A549 (cell line): ENCODE data around the gene TMEM222. TPM values are rescaled to one million over a fixed set of nuclear protein-coding genes. Genes with fewer than 3 reads are reported as not detected.

Experiments used
- ATAC-seq, 2 experiments: fragments of 200-7000 bp in 1 of 2; fragments of >200 bp in 1 of 2; cut with Nextera tagmentation in 1 of 2; cut with Tn5 transposase in 1 of 2; 3 replicates each; pipeline versions ENCODE4 v1.8.0 to v1.9.1; 2018 to 2020; ENCODE audit warnings: mild to moderate bottlenecking in 1 of 2, moderate library complexity in 1 of 2
- CTCF ChIA-PET: fragments of 300-600 bp; sonication (Branson Sonifier 250); formaldehyde crosslinking; extraction: SDS; loops from one replicate; lab custom pipeline; 2021; ENCODE audit warnings: antibody characterized with exemption, inconsistent platforms; lab: Yijun Ruan, JAX
- POLR2A ChIA-PET: fragments of 350-600 bp; formaldehyde crosslinking; extraction: SDS; loops from one replicate; lab custom pipeline; 2021; ENCODE audit warnings: antibody characterized with exemption, inconsistent platforms; lab: Yijun Ruan, JAX
- DNase-seq, 2 experiments: peaks; one replicate each; pipeline versions ENCODE4 v3.0.0 to v3.0.0-alpha.2; 2011 to 2016; ENCODE audit warnings: low read depth in 1 of 2, low spot score in 1 of 2
- FAIRE-seq: peaks from 2 replicates; lab custom pipeline; 2011; peaks lifted over from hg19 to GRCh38; lab: Jason Lieb, UNC
- H3K27ac ChIP-seq, 2 experiments: fragments of >200 bp; sonication (Bioruptor Twin); formaldehyde crosslinking; 3 replicates each; pipeline ENCODE4 v1.5.1; 2016 to 2017
- H3K4me1 ChIP-seq: fragments of >200 bp; sonication (Bioruptor Twin); formaldehyde crosslinking; 3 replicates; pipeline ENCODE4 v1.6.1; 2016
- H3K4me2 ChIP-seq: fragments of >200 bp; sonication (Bioruptor Twin); formaldehyde crosslinking; 3 replicates; pipeline ENCODE4 v1.6.1; 2016
- H3K4me3 ChIP-seq: fragments of >200 bp; sonication (Bioruptor Twin); formaldehyde crosslinking; 3 replicates; pipeline ENCODE4 v1.5.1; 2016
- H3K9me3 ChIP-seq: fragments of >200 bp; sonication (Bioruptor Twin); formaldehyde crosslinking; 3 replicates; pipeline ENCODE4 v1.6.1; 2016
- BHLHE40 ChIP-seq: IDR thresholded peaks from 2 replicates; pipeline ENCODE4 v1.6.1; 2012; ENCODE audit warnings: low read depth, low read length, inconsistent platforms
- CBX2 ChIP-seq: fragments of 200-600 bp; sonication (generic); IDR thresholded peaks from 2 replicates; pipeline ENCODE4 v1.6.1; 2016; ENCODE audit warnings: low read depth, mild to moderate bottlenecking, borderline replicate concordance
- CEBPB ChIP-seq, 2 experiments: fragments of >200 bp in 1 of 2; sonication (Bioruptor Twin) in 1 of 2; formaldehyde crosslinking in 1 of 2; IDR thresholded peaks; 2 replicates each; pipeline ENCODE4 v1.6.1; 2012 to 2016
- EHF ChIP-seq: fragments of 250-450 bp; sonication (Bioruptor Pico); IDR thresholded peaks from 2 replicates; pipeline ENCODE4 v1.5.0; 2020; ENCODE audit warnings: mild to moderate bottlenecking
- EHMT2 ChIP-seq: fragments of 200-600 bp; sonication (generic); IDR thresholded peaks from 2 replicates; pipeline ENCODE4 v1.6.1; 2016; ENCODE audit warnings: antibody characterized with exemption, low read depth, mild to moderate bottlenecking, moderate library complexity
- EP300 ChIP-seq, 2 experiments: fragments of >200 bp; sonication (Bioruptor Twin); formaldehyde crosslinking; IDR thresholded peaks; 2 replicates in 1 of 2; 3 replicates in 1 of 2; pipeline ENCODE4 v1.6.1; 2016 to 2017
- FOXS1 ChIP-seq: fragments of 250-450 bp; sonication (Bioruptor Pico); IDR thresholded peaks from 2 replicates; pipeline ENCODE4 v1.5.0; 2020; ENCODE audit warnings: mild to moderate bottlenecking, moderate library complexity
- GATA3 ChIP-seq: IDR thresholded peaks from 2 replicates; pipeline ENCODE4 v1.6.1; 2012; ENCODE audit warnings: borderline replicate concordance
- HEYL ChIP-seq: fragments of 250-450 bp; sonication (Bioruptor Pico); IDR thresholded peaks from 2 replicates; pipeline ENCODE4 v1.8.0; 2021; ENCODE audit warnings: mild to moderate bottlenecking, moderate library complexity
- HMGXB4 ChIP-seq: fragments of 250-450 bp; sonication (Bioruptor Pico); IDR thresholded peaks from 2 replicates; pipeline ENCODE4 v1.5.0; 2021; ENCODE audit warnings: mild to moderate bottlenecking, moderate library complexity, borderline replicate concordance
- HOXB13 ChIP-seq: fragments of 250-450 bp; sonication (Bioruptor Pico); IDR thresholded peaks from 2 replicates; pipeline ENCODE4 v1.5.0; 2020; ENCODE audit warnings: low read depth, mild to moderate bottlenecking, moderate library complexity
- HOXB5 ChIP-seq: fragments of 250-450 bp; sonication (Bioruptor Pico); IDR thresholded peaks from 2 replicates; pipeline ENCODE4 v1.5.0; 2020; ENCODE audit warnings: mild to moderate bottlenecking, moderate library complexity
- JUN ChIP-seq, 2 experiments: fragments of >200 bp; sonication (Bioruptor Twin); formaldehyde crosslinking; IDR thresholded peaks; 2 replicates in 1 of 2; 3 replicates in 1 of 2; pipeline ENCODE4 v1.6.1; 2016 to 2017
- JUNB ChIP-seq: fragments of >200 bp; sonication (Bioruptor Twin); formaldehyde crosslinking; IDR thresholded peaks from 2 replicates; pipeline ENCODE4 v1.6.1; 2016
- MAFK ChIP-seq: fragments of 450-650 bp; IDR thresholded peaks from 2 replicates; pipeline ENCODE4 v1.6.1; 2014; ENCODE audit not compliant: partially characterized antibody
- MAZ ChIP-seq: fragments of 150-350 bp; IDR thresholded peaks from 2 replicates; pipeline ENCODE4 v1.6.1; 2014; ENCODE audit warnings: antibody characterized with exemption, low read depth, low read length, borderline replicate concordance
- NFE2L2 ChIP-seq: fragments of 150-350 bp; conservative IDR thresholded peaks from 2 replicates; pipeline ENCODE4 v1.6.1; 2014; ENCODE audit warnings: low read length
- NPAS2 ChIP-seq: fragments of 250-450 bp; sonication (Bioruptor Pico); IDR thresholded peaks from 2 replicates; pipeline ENCODE4 v1.8.0; 2022; ENCODE audit warnings: mild to moderate bottlenecking, moderate library complexity, borderline replicate concordance
- NR3C1 ChIP-seq: fragments of >200 bp; sonication (Bioruptor Twin); formaldehyde crosslinking; IDR thresholded peaks from 3 replicates; pipeline ENCODE4 v1.6.1; 2017
- POLR2AphosphoS2 ChIP-seq: conservative IDR thresholded peaks from 2 replicates; pipeline ENCODE4 v1.6.1; 2012; ENCODE audit warnings: low read length, improper control_type of control experiment, inconsistent platforms
- RAD21 ChIP-seq, 2 experiments: fragments of >200 bp in 1 of 2; sonication (Bioruptor Twin) in 1 of 2; formaldehyde crosslinking in 1 of 2; IDR thresholded peaks in 1 of 2; conservative IDR thresholded peaks in 1 of 2; 2 replicates in 1 of 2; 3 replicates in 1 of 2; pipeline ENCODE4 v1.6.1; 2012 to 2018; ENCODE audit warnings: inconsistent platforms in 1 of 2
- RFX5 ChIP-seq: fragments of 450-650 bp; IDR thresholded peaks from 2 replicates; pipeline ENCODE4 v1.7.1; 2014; ENCODE audit warnings: antibody characterized with exemption, mild to moderate bottlenecking, moderate library complexity
- SMC3 ChIP-seq: fragments of >200 bp; sonication (Bioruptor Twin); formaldehyde crosslinking; IDR thresholded peaks from 3 replicates; pipeline ENCODE4 v1.6.1; 2018; ENCODE audit warnings: inconsistent platforms
- SREBF2 ChIP-seq: fragments of 450-650 bp; IDR thresholded peaks from 2 replicates; pipeline ENCODE4 v1.6.1; 2014; ENCODE audit warnings: mild to moderate bottlenecking, moderate library complexity
- ZC3H11A ChIP-seq: fragments of 450-650 bp; IDR thresholded peaks from 2 replicates; pipeline ENCODE4 v1.6.1; 2014; ENCODE audit warnings: antibody characterized with exemption, mild to moderate bottlenecking
- ZSCAN20 ChIP-seq: fragments of 250-450 bp; sonication (Bioruptor Pico); IDR thresholded peaks from 2 replicates; pipeline ENCODE4 v1.8.0; 2022; ENCODE audit warnings: mild to moderate bottlenecking, moderate library complexity
- WGBS: methylation state at CpG from one replicate; pipeline ENCODE4 v1.1.6; 2017; ENCODE audit errors: missing lambda C conversion rate; 5-methylcytosine and 5-hydroxymethylcytosine counted together
- polyA plus RNA-seq, 4 experiments: library from polyadenylated mRNA; depleted of rRNA in 3 of 4; stranded (reverse); fragments of >200 nt; fragmentation: RNase III in 1 of 4; extraction: RNeasy Plus Mini Kit Qiagen cat#74134 plus additional on column Dnase treatment in 1 of 4; gene quantifications; 2 replicates in 3 of 4; 3 replicates in 1 of 4; pipeline ENCODE4 v1.2.3, GENCODE V29; 2011 to 2017
- TF ChIP-seq, protein P1 (sequence below): fragments of >200 bp; sonication (Bioruptor Twin); formaldehyde crosslinking; IDR thresholded peaks from 2 replicates; pipeline ENCODE4 v1.6.1; 2016

TMEM222 gene
- polyA plus RNA-seq, 2 of the 4 experiments (the other 2 are of a cell fraction): 28.4 to 30.0 TPM

GRCh38 chr1:27330786-27331185 lies 8.8 kb downstream of the TMEM222 start:
- DNase-seq: no peak
- POLR2A ChIA-PET: no interaction called here
- Histone ChIP-seq H3K4me3 (no peak overlapping the region), H3K9me3 (no peaks in the 10 kb centered on the region)
- ATAC-seq: no peak
- FAIRE-seq: no peak
- TF ChIP-seq MAZ (no peak), MAFK (no peak), ZSCAN20 (no peak), SMC3 (no peak)
- TF ChIP-seq, protein P1, sequence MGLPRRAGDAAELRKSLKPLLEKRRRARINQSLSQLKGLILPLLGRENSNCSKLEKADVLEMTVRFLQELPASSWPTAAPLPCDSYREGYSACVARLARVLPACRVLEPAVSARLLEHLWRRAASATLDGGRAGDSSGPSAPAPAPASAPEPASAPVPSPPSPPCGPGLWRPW: no peak
- TF ChIP-seq, all 56 proteins: peak for 0
- H3K4me1 ChIP-seq: no peaks in the 10 kb centered on the region
- H3K27ac ChIP-seq: no peak overlapping the region
- WGBS: 87% methylated on average over 3 of the region's 8 CpGs
- CTCF ChIA-PET: interaction anchor here (0.8 to 11.8 kb wide), 2 partner anchors 23 to 276 kb away, joined by 4 to 134 read pairs; no protein-coding TSS in a partner anchor
- no peak overlapping the region for H3K4me2 ChIP-seq

- no peak overlapping the region for H3K4me2 ChIP-seq
- H3K27ac ChIP-seq: no peak overlapping the region
- 92% methylated on average over 3 of the region's 3 CpGs for WGBS
- ATAC-seq (no peak), FAIRE-seq (no peak), DNase-seq (no peak)
- no peak for TF ChIP-seq EHF (CRISPR knock-in tag)
- TF ChIP-seq CBX2: no peak
- TF ChIP-seq HMGXB4 (CRISPR knock-in tag): no peak
- TF ChIP-seq FOXS1: no peak
- TF ChIP-seq JUNB: no peak
- TF ChIP-seq BHLHE40: no peak
- TF ChIP-seq POLR2AphosphoS2: no peak
- no peak for TF ChIP-seq NPAS2 (CRISPR knock-in tag)
- no peak for TF ChIP-seq HOXB5 (CRISPR knock-in tag)
- TF ChIP-seq MAZ: no peak
- TF ChIP-seq SREBF2: no peak
- H3K9me3 ChIP-seq: no peaks in the 10 kb centered on the region
- CTCF ChIA-PET: interaction anchor here (1.4 to 11.8 kb wide), 5 partner anchors 9 to 55 kb away, joined by 5 to 134 read pairs (median 29); partner anchors contain the start of genes SYTL1 and TMEM222
- H3K4me3 ChIP-seq: no peak overlapping the region
- POLR2A ChIA-PET: no interaction called here
- no peaks in the 10 kb centered on the region for H3K4me1 ChIP-seq
Measured at GRCh38 chr1:27331426-27331825, 9.5 kb downstream of the TMEM222 start.

GRCh38 chr1:27331922-27332321 lies 10.0 kb downstream of the TMEM222 start:
- H3K4me3 ChIP-seq: no peak overlapping the region
- DNase-seq (no peak), FAIRE-seq (no peak)
- no peak overlapping the region for H3K27ac ChIP-seq
- CTCF ChIA-PET: interaction anchor here (0.8 to 11.8 kb wide), 24 partner anchors 9 to 331 kb away, joined by 3 to 134 read pairs (median 6); partner anchors contain the start of genes AHDC1, MAP3K6, SYTL1 and TMEM222
- H3K4me2 ChIP-seq: no peak overlapping the region
- TF ChIP-seq NR3C1 (no peak), GATA3 (no peak), MAZ (no peak), EP300 (IDR thresholded peaks at IDR 0.05) (no peak), EHMT2 (no peak), SREBF2 (no peak), ZSCAN20 (no peak), EHF (CRISPR knock-in tag) (no peak), CBX2 (no peak), CEBPB (IDR thresholded peaks at IDR 0.05) (no peak), JUN (IDR thresholded peaks at IDR 0.05) (no peak), NFE2L2 (no peak), HOXB13 (no peak), ZC3H11A (no peak), RAD21 (conservative IDR thresholded peaks at IDR 0.05 in 1 of 2, IDR thresholded peaks at IDR 0.05 in 1 of 2) (no peak), RFX5 (no peak), HEYL (no peak)
- TF ChIP-seq, all 56 proteins: peak for 0
- ATAC-seq: no peak
- WGBS: 92% methylated on average over 4 of the region's 5 CpGs
- Histone ChIP-seq H3K4me1 (no peaks in the 10 kb centered on the region), H3K9me3 (no peaks in the 10 kb centered on the region)
- POLR2A ChIA-PET: no interaction called here
